GM12878 (cell line): ENCODE measurements around the gene TOP1.

Source experiments
- CHD2 ChIP-seq: IDR thresholded peaks from 2 replicates; pipeline ENCODE4 v1.6.1; 2011; ENCODE audit warnings: low read depth, low read length, improper control_type of control experiment, borderline replicate concordance
- CTCF ChIP-seq, 3 experiments: IDR thresholded peaks in 2 of 3; conservative IDR thresholded peaks in 1 of 3; 2 replicates each; pipeline ENCODE4 v1.5.1; 2011; ENCODE audit warnings: low read depth in 3 of 3, low read length in 3 of 3, mild to moderate bottlenecking in 3 of 3, control low read depth in 2 of 3, moderate library complexity in 2 of 3, inconsistent platforms in 1 of 3, mixed read lengths in 1 of 3; ENCODE audit not compliant: control insufficient read depth in 2 of 3, insufficient read depth in 1 of 3; ENCODE audit errors: extremely low read depth in 1 of 3
- EZH2 ChIP-seq: IDR thresholded peaks from 2 replicates; pipeline ENCODE4 v1.6.1; 2012; ENCODE audit warnings: low read depth, mild to moderate bottlenecking, control low read depth, inconsistent platforms, low read length, borderline replicate concordance; ENCODE audit not compliant: control insufficient read depth
- HDAC6 ChIP-seq: fragments of 200-600 bp; sonication (generic); IDR thresholded peaks from one replicate; pipeline ENCODE4 v1.8.0; 2017; ENCODE audit warnings: antibody characterized with exemption; ENCODE audit not compliant: unreplicated experiment
- PAX8 ChIP-seq: fragments of 450-650 bp; IDR thresholded peaks from 2 replicates; pipeline ENCODE4 v1.6.1; 2017; ENCODE audit warnings: mild to moderate bottlenecking, moderate library complexity
- POLR2A ChIP-seq: IDR thresholded peaks from 2 replicates; pipeline ENCODE4 v1.6.1; 2011; ENCODE audit warnings: low read depth, mild to moderate bottlenecking, low read length
- SIX5 ChIP-seq: IDR thresholded peaks from 2 replicates; pipeline ENCODE4 v1.6.1; 2011; ENCODE audit warnings: mild to moderate bottlenecking, low read depth, low read length, moderate library complexity; ENCODE audit not compliant: severe bottlenecking
- SP1 ChIP-seq: IDR thresholded peaks from one replicate; pipeline ENCODE4 v1.6.1; 2011; ENCODE audit warnings: low read depth, low read length

GRCh38 chr20:41160686-41161085 lies 132.1 kb downstream of the TOP1 start:
- TF ChIP-seq CHD2 (no peak), POLR2A (no peak), SIX5 (no peak), EZH2 (no peak), PAX8 (no peak), CTCF (IDR thresholded peaks at IDR 0.05 in 2 of 3, conservative IDR thresholded peaks at IDR 0.05 in 1 of 3; ENCODE audit: control insufficient read depth in 2 of 3, extremely low read depth in 1 of 3, insufficient read depth in 1 of 3, low read depth in 3 of 3, low read length in 3 of 3) (no peak), SP1 (no peak), HDAC6 (no peak)
